T-helper 1 cell (primary cell): ENCODE data around the gene KCNJ6.

Experiments
- DNase-seq, 5 donors: peaks; one replicate each; pipeline ENCODE4 v3.0.0-alpha.2; 2012 to 2020

The KCNJ6 gene

GRCh38 chr21:37903396-37903795 lies 12.9 kb downstream of the KCNJ6 start:
- DNase-seq, result no peak

- DNase-seq, result no peak
Observed at GRCh38 chr21:37899146-37899545, 17.1 kb downstream of the KCNJ6 start.

GRCh38 chr21:37896788-37897187 lies 19.5 kb downstream of the KCNJ6 start:
- no peak for DNase-seq

- DNase-seq, result no peak
Observed at GRCh38 chr21:37891972-37892371, 24.3 kb downstream of the KCNJ6 start.

GRCh38 chr21:37888659-37889058 lies 27.6 kb downstream of the KCNJ6 start:
- no peak for DNase-seq

GRCh38 chr21:37886726-37887299 lies 29.4 kb downstream of the KCNJ6 start:
- no peak for DNase-seq

- no peak for DNase-seq
Observed at GRCh38 chr21:37886120-37886519, 30.1 kb downstream of the KCNJ6 start.

GRCh38 chr21:37878946-37879660 lies 37.2 kb downstream of the KCNJ6 start:
- no peak for DNase-seq

- no peak for DNase-seq
Observed at GRCh38 chr21:37877888-37878684, 38.2 kb downstream of the KCNJ6 start.

- no peak for DNase-seq
Observed at GRCh38 chr21:37877171-37877570, 39.1 kb downstream of the KCNJ6 start.

- no peak for DNase-seq
Observed at GRCh38 chr21:37876561-37876960, 39.7 kb downstream of the KCNJ6 start.

GRCh38 chr21:37874904-37875780 lies 41.1 kb downstream of the KCNJ6 start:
- DNase-seq, result no peak

- no peak for DNase-seq
Observed at GRCh38 chr21:37874481-37874880, 41.8 kb downstream of the KCNJ6 start.

GRCh38 chr21:37873655-37874054 lies 42.6 kb downstream of the KCNJ6 start:
- DNase-seq, result no peak

- no peak for DNase-seq
Observed at GRCh38 chr21:37871121-37871862, 45.0 kb downstream of the KCNJ6 start.

- no peak for DNase-seq
Observed at GRCh38 chr21:37870221-37870620, 46.0 kb downstream of the KCNJ6 start.

GRCh38 chr21:37869661-37870060 lies 46.6 kb downstream of the KCNJ6 start:
- DNase-seq, result no peak

- DNase-seq, result no peak
Observed at GRCh38 chr21:37868446-37869295, 47.6 kb downstream of the KCNJ6 start.

- no peak for DNase-seq
Observed at GRCh38 chr21:37866027-37866426, 50.2 kb downstream of the KCNJ6 start.

- no peak for DNase-seq
Observed at GRCh38 chr21:37865156-37865555, 51.1 kb downstream of the KCNJ6 start.

GRCh38 chr21:37863842-37864241 lies 52.4 kb downstream of the KCNJ6 start:
- no peak for DNase-seq
